ENCODE results near the gene RILPL1.
"Not testable (repeated sequence)": the region's sequence is repeated elsewhere in the genome, so short reads cannot be mapped to it uniquely, and the experiment has no call there.

RILPL1 gene

GRCh38 chr12:123494124-123494851 is 39.2 kb downstream of the RILPL1 start:
- no peak for DNase-seq (ENCODE audit: low read depth)

GRCh38 chr12:123492339-123493039 is 41.0 kb downstream of the RILPL1 start:
- DNase-seq (ENCODE audit: low read depth): not testable (repeated sequence)

GRCh38 chr12:123491481-123491880 is 42.0 kb downstream of the RILPL1 start:
- no peak for DNase-seq (ENCODE audit: low read depth)

- DNase-seq (ENCODE audit: low read depth): no peak
Observed at GRCh38 chr12:123491056-123491455, 42.5 kb downstream of the RILPL1 start.

- DNase-seq (ENCODE audit: low read depth): no peak
Observed at GRCh38 chr12:123490089-123490488, 43.4 kb downstream of the RILPL1 start.

GRCh38 chr12:123489580-123489979 is 43.9 kb downstream of the RILPL1 start:
- no peak for DNase-seq (ENCODE audit: low read depth)

GRCh38 chr12:123488539-123489230 is 44.8 kb downstream of the RILPL1 start:
- DNase-seq (ENCODE audit: low read depth): no peak

GRCh38 chr12:123487428-123487827 is 46.1 kb downstream of the RILPL1 start:
- DNase-seq (ENCODE audit: low read depth): no peak

GRCh38 chr12:123485756-123486155 is 47.8 kb downstream of the RILPL1 start:
- no peak for DNase-seq (ENCODE audit: low read depth)

GRCh38 chr12:123483602-123484248 is 49.8 kb downstream of the RILPL1 start:
- no peak for DNase-seq (ENCODE audit: low read depth)

GRCh38 chr12:123482876-123483275 is 50.6 kb downstream of the RILPL1 start:
- no peak for DNase-seq (ENCODE audit: low read depth)

- not testable (repeated sequence) for DNase-seq (ENCODE audit: low read depth)
Observed at GRCh38 chr12:123481251-123481650, 52.3 kb downstream of the RILPL1 start.

- DNase-seq (ENCODE audit: low read depth): no peak
Observed at GRCh38 chr12:123479442-123480180, 53.9 kb downstream of the RILPL1 start.

- DNase-seq (ENCODE audit: low read depth): no peak
Observed at GRCh38 chr12:123478762-123479161, 54.8 kb downstream of the RILPL1 start.

- DNase-seq (ENCODE audit: low read depth): no peak
Observed at GRCh38 chr12:123478069-123478468, 55.5 kb downstream of the RILPL1 start.

GRCh38 chr12:123475246-123475703 is 58.2 kb downstream of the RILPL1 start:
- no peak for DNase-seq (ENCODE audit: low read depth)

- DNase-seq (ENCODE audit: low read depth): no peak
Observed at GRCh38 chr12:123474485-123475245, 58.9 kb downstream of the RILPL1 start.

GRCh38 chr12:123472438-123472849 is 61.1 kb downstream of the RILPL1 start:
- no peak for DNase-seq (ENCODE audit: low read depth)

- no peak for DNase-seq (ENCODE audit: low read depth)
Observed at GRCh38 chr12:123471374-123472068, 62.0 kb downstream of the RILPL1 start.

GRCh38 chr12:123469978-123470377 is 63.5 kb downstream of the RILPL1 start:
- no peak for DNase-seq (ENCODE audit: low read depth)

Data from activated T-cell treated with anti-CD3 and anti-CD28 coated beads for 1 hour (primary cell).